HepG2 (cell line): ENCODE measurements around the gene PDE8B. TPM values are rescaled to one million over a fixed set of nuclear protein-coding genes. Genes with fewer than 3 reads are reported as not detected.

ENCODE experiments used
- ATAC-seq: fragments of 200-7000 bp; cut with Tn5 transposase; 3 replicates; pipeline ENCODE4 v1.9.1; 2020; ENCODE audit warnings: mild to moderate bottlenecking, moderate library complexity
- BruUV-seq: library from RNA; stranded (reverse); fragments of 400-500 nt; replicated peaks from 2 replicates; lab custom pipeline; 2021; lab: Mats Ljungman, UMichigan
- CTCF ChIA-PET: fragments of 300-600 bp; formaldehyde crosslinking; extraction: SDS; loops from one replicate; lab custom pipeline; 2021; ENCODE audit warnings: low total read pairs, inconsistent platforms, low intra/inter-chr PET ratio; lab: Yijun Ruan, JAX
- POLR2A ChIA-PET: fragments of 350-600 bp; sonication (Branson Sonifier 250); formaldehyde crosslinking; loops from one replicate; lab custom pipeline; 2020; ENCODE audit warnings: antibody characterized with exemption, inconsistent platforms; lab: Yijun Ruan, JAX
- DNase-seq: peaks from one replicate; pipeline ENCODE4 v3.0.0-alpha.2; 2015; ENCODE audit warnings: low spot score
- FAIRE-seq: peaks from 3 replicates; lab custom pipeline; 2011; peaks lifted over from hg19 to GRCh38; lab: Jason Lieb, UNC
- H2AFZ ChIP-seq: one replicate; pipeline ENCODE4 v1.6.1; 2011; ENCODE audit warnings: low read length, inconsistent platforms
- H3K27ac ChIP-seq: fragments of 300-600 bp; 3 replicates; pipeline ENCODE4 v1.8.0; 2011; ENCODE audit warnings: mixed run types, mild to moderate bottlenecking, mixed read lengths, low read length, inconsistent platforms; ENCODE audit not compliant: insufficient read depth; ENCODE audit errors: extremely low read length
- H3K27me3 ChIP-seq, 2 experiments: fragments of 200-600 bp in 1 of 2; 2 replicates in 1 of 2; 3 replicates in 1 of 2; pipeline versions ENCODE4 v1.6.0 to v1.8.0; 2011; ENCODE audit warnings: low read length in 2 of 2, mild to moderate bottlenecking in 2 of 2, moderate library complexity in 2 of 2, inconsistent platforms in 1 of 2; ENCODE audit not compliant: insufficient read depth in 2 of 2, control insufficient read depth in 1 of 2
- H3K36me3 ChIP-seq, 2 experiments: fragments of 200-600 bp in 1 of 2; replicated peaks in 1 of 2; 2 replicates in 1 of 2; 3 replicates in 1 of 2; pipeline versions ENCODE4 v1.5.1 to v1.8.0; 2011; ENCODE audit warnings: low read length in 2 of 2, inconsistent platforms in 1 of 2; ENCODE audit not compliant: insufficient read depth in 2 of 2, control insufficient read depth in 1 of 2
- H3K4me1 ChIP-seq: 2 replicates; pipeline ENCODE4 v1.5.1; 2012; ENCODE audit warnings: low read length, inconsistent platforms; ENCODE audit not compliant: insufficient read depth
- H3K4me2 ChIP-seq: 2 replicates; pipeline ENCODE4 v1.6.0; 2011; ENCODE audit warnings: low read depth, low read length, inconsistent platforms
- H3K4me3 ChIP-seq, 3 experiments: fragments of 200-600 bp in 1 of 3; sonication (generic), shearing (Covaris generic) in 1 of 3; replicated peaks in 1 of 3; 2 replicates each; pipeline ENCODE4 v1.5.1; 2011 to 2016; ENCODE audit warnings: low read length in 3 of 3, inconsistent platforms in 2 of 3, low read depth in 2 of 3, mild to moderate bottlenecking in 2 of 3, control low read depth in 1 of 3, mixed read lengths in 1 of 3; ENCODE audit not compliant: insufficient read depth in 1 of 3
- H3K79me2 ChIP-seq: one replicate; pipeline ENCODE4 v1.6.1; 2011; ENCODE audit warnings: low read length, inconsistent platforms; ENCODE audit not compliant: insufficient read depth
- H3K9ac ChIP-seq: 2 replicates; pipeline ENCODE4 v1.6.0; 2011; ENCODE audit warnings: mild to moderate bottlenecking, low read depth, low read length, inconsistent platforms; ENCODE audit not compliant: insufficient read depth
- H3K9me3 ChIP-seq: 2 replicates; pipeline ENCODE4 v1.5.1; 2012; ENCODE audit warnings: mild to moderate bottlenecking, low read length
- H4K20me1 ChIP-seq: 2 replicates; pipeline ENCODE4 v1.6.0; 2011; ENCODE audit warnings: inconsistent platforms, mild to moderate bottlenecking, low read length, moderate library complexity; ENCODE audit not compliant: insufficient read depth
- DNMT3B ChIP-seq: conservative IDR thresholded peaks from 2 replicates; pipeline ENCODE4 v1.6.1; 2016; ENCODE audit warnings: missing biosample characterization, control low read depth
- FUBP1 ChIP-seq: sonication (generic); formaldehyde crosslinking; IDR thresholded peaks from 2 replicates; pipeline ENCODE4 v1.5.1; 2020; ENCODE audit warnings: missing genetic modification reagents, mild to moderate bottlenecking, borderline replicate concordance
- JDP2 ChIP-seq: sonication (generic); formaldehyde crosslinking; IDR thresholded peaks from 2 replicates; pipeline ENCODE4 v1.8.1; 2022; ENCODE audit warnings: missing genetic modification reagents, borderline replicate concordance
- REPIN1 ChIP-seq: sonication (generic); formaldehyde crosslinking; IDR thresholded peaks from 2 replicates; pipeline ENCODE4 v1.8.0; 2022; ENCODE audit warnings: missing genetic modification reagents, low read depth, mild to moderate bottlenecking, borderline replicate concordance
- SMAD9 ChIP-seq: sonication (generic); formaldehyde crosslinking; IDR thresholded peaks from 2 replicates; pipeline ENCODE4 v1.5.1; 2020; ENCODE audit warnings: mild to moderate bottlenecking, missing genetic modification reagents
- STAT5B ChIP-seq: sonication (generic); formaldehyde crosslinking; IDR thresholded peaks from 2 replicates; pipeline ENCODE4 v1.4.0; 2020; ENCODE audit warnings: missing genetic modification reagents
- ZBTB38 ChIP-seq: sonication (generic); formaldehyde crosslinking; IDR thresholded peaks from 2 replicates; pipeline ENCODE4 v1.5.1; 2020; ENCODE audit warnings: mild to moderate bottlenecking, missing genetic modification reagents
- ZFP91 ChIP-seq: sonication (generic); formaldehyde crosslinking; IDR thresholded peaks from 2 replicates; pipeline ENCODE4 v1.9.0; 2022; ENCODE audit warnings: missing genetic modification reagents, mild to moderate bottlenecking, borderline replicate concordance
- ZNF143 ChIP-seq: sonication (generic); formaldehyde crosslinking; IDR thresholded peaks from 2 replicates; pipeline ENCODE4 v1.4.0; 2020; ENCODE audit warnings: missing genetic modification reagents
- ZNF362 ChIP-seq: sonication (generic); formaldehyde crosslinking; IDR thresholded peaks from 2 replicates; pipeline ENCODE4 v1.4.0; 2020; ENCODE audit warnings: missing genetic modification reagents, mild to moderate bottlenecking, borderline replicate concordance
- ZNF44 ChIP-seq: sonication (generic); formaldehyde crosslinking; IDR thresholded peaks from 2 replicates; pipeline ENCODE4 v1.5.1; 2020; ENCODE audit warnings: mild to moderate bottlenecking, missing genetic modification reagents
- ZNF496 ChIP-seq: sonication (generic); formaldehyde crosslinking; IDR thresholded peaks from 2 replicates; pipeline ENCODE4 v1.8.1; 2023; ENCODE audit warnings: mild to moderate bottlenecking, moderate library complexity, missing genetic modification reagents; ENCODE audit not compliant: insufficient replicate concordance
- ZNF639 ChIP-seq: conservative IDR thresholded peaks from 2 replicates; pipeline ENCODE4 v1.6.1; 2018; ENCODE audit warnings: missing genetic modification reagents
- ZNF703 ChIP-seq: sonication (generic); formaldehyde crosslinking; IDR thresholded peaks from 2 replicates; pipeline ENCODE4 v1.5.1; 2020; ENCODE audit warnings: missing genetic modification reagents, mild to moderate bottlenecking, moderate library complexity, borderline replicate concordance
- ZNF772 ChIP-seq: sonication (generic); formaldehyde crosslinking; IDR thresholded peaks from 2 replicates; pipeline ENCODE4 v1.5.0; 2020; ENCODE audit warnings: mild to moderate bottlenecking, missing genetic modification reagents
- ZNF784 ChIP-seq: sonication (generic); formaldehyde crosslinking; IDR thresholded peaks from 2 replicates; pipeline ENCODE4 v1.5.1; 2020; ENCODE audit warnings: missing genetic modification reagents, mild to moderate bottlenecking, borderline replicate concordance
- ZNF788 ChIP-seq: sonication (generic); formaldehyde crosslinking; IDR thresholded peaks from 2 replicates; pipeline ENCODE4 v1.5.0; 2020; ENCODE audit warnings: mild to moderate bottlenecking, missing genetic modification reagents, borderline replicate concordance
- ZNF850 ChIP-seq: sonication (generic); formaldehyde crosslinking; conservative IDR thresholded peaks from 2 replicates; pipeline ENCODE4 v1.9.0; 2021; ENCODE audit warnings: mild to moderate bottlenecking, missing genetic modification reagents
- ZSCAN31 ChIP-seq: sonication (generic); formaldehyde crosslinking; IDR thresholded peaks from 2 replicates; pipeline ENCODE4 v1.5.0; 2020; ENCODE audit warnings: low read depth, mild to moderate bottlenecking, missing genetic modification reagents
- WGBS: methylation state at CpG from one replicate; pipeline ENCODE4 v1.1.6; 2017; ENCODE audit warnings: low lambda C conversion rate; 5-methylcytosine and 5-hydroxymethylcytosine counted together
- in situ Hi-C: cut with HindIII; loops from 2 replicates; pipeline ENCODE4 v1.10.0; 2017; ENCODE audit warnings: low pct_unique_long_range_greater_than_20kb; ENCODE audit not compliant: extremely low pct_ligation_motif_present
- intact Hi-C: fragments of 100-400 bp; cut with micrococcal nuclease; formaldehyde crosslinking; loops from one replicate; pipeline ENCODE4 v1.10.0; 2022; ENCODE audit not compliant: unreplicated experiment
- polyA plus RNA-seq, 8 experiments: library from polyadenylated mRNA; depleted of rRNA in 3 of 8; stranded (reverse) in 7 of 8; unstranded in 1 of 8; fragments of >200 nt; fragmentation: Illumina TruSeq in 4 of 8; extraction: Trizol in 4 of 8; gene quantifications; 2 replicates each; pipeline versions ENCODE4 v1.2.1 to v1.2.3, GENCODE V29; 2011 to 2016; ENCODE audit warnings: low read depth in 4 of 8, missing spikeins in 1 of 8, mixed read lengths in 1 of 8; ENCODE audit not compliant: insufficient read depth in 1 of 8
- total RNA-seq, 5 experiments: library from RNA; depleted of rRNA; stranded (reverse); fragments of >200 nt; fragmentation: Illumina TruSeq; extraction: Trizol; gene quantifications; 2 replicates each; pipeline ENCODE4 v1.2.3, GENCODE V29; 2016; ENCODE audit warnings: low read depth in 1 of 5

Gene PDE8B
- total and polyA plus RNA-seq, 2 of the 13 experiments (the other 11 are each of a cell fraction or from before 2014, with no cell fraction given): 0.07 TPM; not detected in 1

- H4K20me1 ChIP-seq: no peaks in the 10 kb centered on the region
- intact Hi-C loops: no loop called here
- H3K9ac ChIP-seq: no peak overlapping the region
- no peak for DNase-seq
- no peak overlapping the region for H3K4me2 ChIP-seq
- peaks cover 0 to 2% of the 10 kb centered on the region in 2 experiments; a peak in 2 of 5 replicates for H3K27me3 ChIP-seq
- no TSS peak for BruUV-seq
- H3K9me3 ChIP-seq: no peaks in the 10 kb centered on the region
- FAIRE-seq: no peak
- H3K4me3 ChIP-seq: no peak overlapping the region
- no peaks in the 10 kb centered on the region for H3K79me2 ChIP-seq
- POLR2A ChIA-PET: no interaction called here
- CTCF ChIA-PET: no interaction called here
- no peaks in the 10 kb centered on the region for H3K4me1 ChIP-seq
- H3K36me3 ChIP-seq: no peaks in the 10 kb centered on the region
- ATAC-seq: no peak
- H2AFZ ChIP-seq: no peak overlapping the region
- 18% methylated on average over 3 of the region's 3 CpGs for WGBS
- in situ Hi-C loops: no loop called here
- H3K27ac ChIP-seq: no peak overlapping the region
- TF ChIP-seq ZNF850 (no peak), SMAD9 (CRISPR knock-in tag) (no peak), REPIN1 (CRISPR knock-in tag) (no peak), ZNF639 (CRISPR knock-in tag) (no peak), ZNF496 (CRISPR knock-in tag) (no peak), DNMT3B (CRISPR knock-in tag) (no peak), ZNF362 (no peak), ZNF784 (CRISPR knock-in tag) (no peak), ZNF143 (CRISPR knock-in tag) (no peak), FUBP1 (CRISPR knock-in tag) (no peak), ZBTB38 (CRISPR knock-in tag) (no peak), STAT5B (no peak), ZFP91 (CRISPR knock-in tag) (no peak), ZNF44 (CRISPR knock-in tag) (no peak), ZSCAN31 (no peak), ZNF772 (no peak), JDP2 (CRISPR knock-in tag) (no peak), ZNF788 (CRISPR knock-in tag) (no peak), ZNF703 (CRISPR knock-in tag) (no peak)
Observed at GRCh38 chr5:77281969-77282336, 71.5 kb downstream of the PDE8B start.
